CD4-positive, alpha-beta T cell (primary cell): Measurements from ENCODE around the gene PITPNM3. TPM values are rescaled to one million over a fixed set of nuclear protein-coding genes. Genes with fewer than 3 reads are reported as not detected.

Experiments used
- ATAC-seq: fragments of 200-7000 bp; cut with Tn5 transposase; one replicate; pipeline ENCODE4 v1.10.0; 2022; ENCODE audit warnings: mild to moderate bottlenecking; ENCODE audit not compliant: poor library complexity
- CTCF ChIA-PET: fragments of 350-600 bp; sonication (Branson Sonifier 250); formaldehyde crosslinking; loops from one replicate; lab custom pipeline; 2021; ENCODE audit warnings: antibody characterized with exemption, inconsistent platforms; lab: Charles Lee
- POLR2A ChIA-PET: fragments of 350-600 bp; sonication (Branson Sonifier 250); formaldehyde crosslinking; loops from one replicate; lab custom pipeline; 2021; ENCODE audit warnings: antibody characterized with exemption, inconsistent platforms; lab: Charles Lee
- DNase-seq, 14 experiments: peaks; one replicate each; pipeline ENCODE4 v3.0.0-alpha.2; 2013 to 2020; ENCODE audit warnings: mixed read lengths in 2 of 14
- H3K27ac ChIP-seq, 2 donors: one replicate each; pipeline versions ENCODE4 v1.5.1 to v1.7.0; 2013; ENCODE audit warnings: low read length in 2 of 2, low read depth in 1 of 2, mild to moderate bottlenecking in 1 of 2
- H3K27me3 ChIP-seq, 2 experiments: 1 replicate in 1 of 2; 2 replicates in 1 of 2; pipeline versions ENCODE4 v1.6.1 to v1.7.0; 2013; ENCODE audit warnings: low read length in 2 of 2, control low read depth in 1 of 2, mild to moderate bottlenecking in 1 of 2, moderate library complexity in 1 of 2; ENCODE audit not compliant: insufficient read depth in 2 of 2, control insufficient read depth in 1 of 2
- H3K36me3 ChIP-seq: one replicate; pipeline ENCODE4 v1.6.1; 2013; ENCODE audit warnings: low read length, control low read depth; ENCODE audit not compliant: insufficient read depth
- H3K4me1 ChIP-seq: one replicate; pipeline ENCODE4 v1.6.1; 2013; ENCODE audit warnings: low read length, control low read depth; ENCODE audit not compliant: insufficient read depth
- H3K4me3 ChIP-seq: one replicate; pipeline ENCODE4 v1.5.1; 2013; ENCODE audit warnings: mild to moderate bottlenecking, low read length, moderate library complexity
- H3K9me3 ChIP-seq, 2 experiments: 1 replicate in 1 of 2; 2 replicates in 1 of 2; pipeline versions ENCODE4 v1.6.1 to v1.7.0; 2013; ENCODE audit warnings: low read length in 2 of 2, mild to moderate bottlenecking in 2 of 2, control low read depth in 1 of 2, moderate library complexity in 1 of 2; ENCODE audit not compliant: control insufficient read depth in 1 of 2, insufficient read depth in 1 of 2
- H3K27ac Mint-ChIP-seq: one replicate; pipeline ENCODE4 v1.8.0; 2020; ENCODE audit warnings: mixed read lengths
- H3K27me3 Mint-ChIP-seq: one replicate; pipeline ENCODE4 v1.8.0; 2021; ENCODE audit warnings: mixed read lengths
- H3K36me3 Mint-ChIP-seq: one replicate; pipeline ENCODE4 v1.8.0; 2021; ENCODE audit warnings: low read depth, mixed read lengths
- H3K4me1 Mint-ChIP-seq: one replicate; pipeline ENCODE4 v1.8.0; 2021; ENCODE audit warnings: low read depth, mixed read lengths
- H3K4me3 Mint-ChIP-seq: one replicate; pipeline ENCODE4 v1.8.0; 2020; ENCODE audit warnings: mild to moderate bottlenecking, mixed read lengths
- H3K9me3 Mint-ChIP-seq: one replicate; pipeline ENCODE4 v1.8.0; 2020; ENCODE audit warnings: mixed read lengths
- CTCF ChIP-seq: fragments of 200-600 bp; IDR thresholded peaks from one replicate; pipeline ENCODE4 v1.8.0; 2022; ENCODE audit warnings: antibody characterized with exemption, mild to moderate bottlenecking
- intact Hi-C, 2 experiments: fragments of 100-400 bp; cut with DNase I in 1 of 2; cut with micrococcal nuclease in 1 of 2; formaldehyde crosslinking; loops; one replicate each; pipeline versions ENCODE4 v1.15.1 to v1.9.0; 2023 to 2025; cut with DNase I, micrococcal nuclease
- total RNA-seq, 174 experiments: library from RNA in 2 of 174; stranded (reverse) in 2 of 174; gene quantifications; one replicate each; pipeline ENCODE4 v1.2.3 and lab custom pipeline; 2021 to 2026

Gene PITPNM3
- total RNA-seq, 2 experiments from 2014 or later: 0.34 to 0.41 TPM

GRCh38 chr17:6456914-6457687 lies 99.3 kb downstream of the PITPNM3 start:
- H3K4me3 Mint-ChIP-seq: no peak overlapping the region
- Histone ChIP-seq H3K9me3 (no peaks in the 10 kb centered on the region), H3K4me1 (peaks cover 10% of the 10 kb centered on the region), H3K4me3 (no peak overlapping the region), H3K27ac (no peak overlapping the region), H3K27me3 (no peaks in the 10 kb centered on the region), H3K36me3 (no peaks in the 10 kb centered on the region)
- H3K4me1 Mint-ChIP-seq: peaks cover 9% of the 10 kb centered on the region
- intact Hi-C loops: no loop called here
- H3K9me3 Mint-ChIP-seq: no peaks in the 10 kb centered on the region
- ATAC-seq (no peak), DNase-seq (no peak)
- CTCF ChIA-PET: no interaction called here
- peak overlapping the region; percentile 19 for H3K27ac Mint-ChIP-seq
- POLR2A ChIA-PET: no interaction called here
- H3K36me3 Mint-ChIP-seq: no peaks in the 10 kb centered on the region
- no peaks in the 10 kb centered on the region for H3K27me3 Mint-ChIP-seq
- no peak for TF ChIP-seq CTCF

- intact Hi-C loops: no loop called here
- H3K27me3 ChIP-seq: no peaks in the 10 kb centered on the region
- DNase-seq (no peak), ATAC-seq (no peak)
- no peak overlapping the region for H3K4me3 ChIP-seq
- Mint-ChIP-seq H3K36me3 (no peaks in the 10 kb centered on the region), H3K4me3 (peak overlapping the region; percentile 22), H3K27me3 (no peaks in the 10 kb centered on the region), H3K9me3 (no peaks in the 10 kb centered on the region), H3K27ac (peak overlapping the region; percentile 19), H3K4me1 (peaks cover 9% of the 10 kb centered on the region)
- H3K36me3 ChIP-seq: no peaks in the 10 kb centered on the region
- H3K9me3 ChIP-seq: no peaks in the 10 kb centered on the region
- TF ChIP-seq CTCF: no peak
- CTCF ChIA-PET: interaction anchor here (2.8 kb wide), 1 partner anchor 17 kb away, joined by 11 read pairs; no protein-coding TSS in a partner anchor
- POLR2A ChIA-PET: interaction anchor here (1.9 kb wide), 1 partner anchor 872 kb away, joined by 4 read pairs; the partner anchor contains the start of gene NLRP1
- H3K4me1 ChIP-seq: peaks cover 10% of the 10 kb centered on the region
- H3K27ac ChIP-seq: no peak overlapping the region
These were observed 100.0 kb downstream of the PITPNM3 start for GRCh38 chr17:6456321-6456720.

GRCh38 chr17:6455321-6455705 lies 101.0 kb downstream of the PITPNM3 start:
- peaks cover 14% of the 10 kb centered on the region for H3K4me1 Mint-ChIP-seq
- no peaks in the 10 kb centered on the region for H3K36me3 Mint-ChIP-seq
- ChIA-PET POLR2A (interaction anchor here (1.5 to 2.3 kb wide), 3 partner anchors 9 to 871 kb away, joined by 3 to 13 read pairs (median 4); partner anchors contain the start of genes NLRP1 and PIMREG), CTCF (interaction anchor here (2.8 kb wide), 1 partner anchor 18 kb away, joined by 11 read pairs; no protein-coding TSS in a partner anchor)
- H3K27ac Mint-ChIP-seq: peak overlapping the region; percentile 59
- intact Hi-C loops: no loop called here
- H3K27me3 Mint-ChIP-seq: no peaks in the 10 kb centered on the region
- ATAC-seq: peak; percentile 91
- peak overlapping the region in 1 of 2 donors; percentile 41 for H3K27ac ChIP-seq
- peak; percentile 13 to 76 (median 47) for DNase-seq
- no peaks in the 10 kb centered on the region for H3K9me3 Mint-ChIP-seq
- peak overlapping the region; percentile 76 for H3K4me3 Mint-ChIP-seq
- H3K36me3 ChIP-seq: no peaks in the 10 kb centered on the region
- H3K9me3 ChIP-seq: no peaks in the 10 kb centered on the region
- peaks cover 10% of the 10 kb centered on the region for H3K4me1 ChIP-seq
- H3K4me3 ChIP-seq: peak overlapping the region; percentile 38
- no peaks in the 10 kb centered on the region for H3K27me3 ChIP-seq
- no peak for TF ChIP-seq CTCF
